SK-N-SH (cell line): ENCODE data around the gene SF3A2. TPM values are rescaled to one million over a fixed set of nuclear protein-coding genes. Genes with fewer than 3 reads are reported as not detected.

ENCODE experiments used
- CTCF ChIA-PET: fragments of 300-600, 350-600 bp; formaldehyde crosslinking; extraction: SDS; loops from one replicate; lab custom pipeline; 2021; lab: Yijun Ruan, JAX
- POLR2A ChIA-PET: fragments of 350-600 bp; sonication (Branson Sonifier 250); formaldehyde crosslinking; extraction: SDS; loops from one replicate; lab custom pipeline; 2020; ENCODE audit warnings: antibody characterized with exemption, inconsistent platforms; lab: Yijun Ruan, JAX
- DNase-seq: peaks from one replicate; pipeline ENCODE4 v3.0.0; 2012
- H2AFZ ChIP-seq: fragments of 200-600 bp; sonication (generic); 2 replicates; pipeline ENCODE4 v1.8.1; 2016; ENCODE audit warnings: antibody characterized with exemption, mild to moderate bottlenecking, low read depth
- H3F3A ChIP-seq: fragments of 200-600 bp; sonication (generic); replicated peaks from 2 replicates; pipeline ENCODE3; 2016; ENCODE audit warnings: antibody characterized with exemption, mild to moderate bottlenecking; ENCODE audit not compliant: insufficient read depth
- H3K27ac ChIP-seq, 2 experiments: fragments of 200-500 bp in 1 of 2; fragments of 200-600 bp in 1 of 2; sonication (Bioruptor generic) in 1 of 2; sonication (generic), shearing (Covaris generic) in 1 of 2; 2 replicates each; pipeline versions ENCODE4 v1.5.1 to v1.6.1; 2014 to 2016; ENCODE audit warnings: low read depth in 2 of 2, inconsistent platforms in 1 of 2, low read length in 1 of 2, mild to moderate bottlenecking in 1 of 2, mixed read lengths in 1 of 2
- H3K27me3 ChIP-seq: fragments of 200-600 bp; sonication (generic), shearing (Covaris generic); 2 replicates; pipeline ENCODE4 v1.6.1; 2016; ENCODE audit warnings: mixed run types; ENCODE audit not compliant: insufficient read depth
- H3K36me3 ChIP-seq, 2 experiments: fragments of 200-500 bp in 1 of 2; fragments of 200-600 bp in 1 of 2; sonication (Bioruptor generic) in 1 of 2; sonication (generic) in 1 of 2; replicated peaks in 1 of 2; 2 replicates each; pipeline versions ENCODE3 to v1.5.1; 2014 to 2016; ENCODE audit warnings: low read length in 1 of 2, mild to moderate bottlenecking in 1 of 2; ENCODE audit not compliant: insufficient read depth in 2 of 2, control insufficient read depth in 1 of 2
- H3K4me1 ChIP-seq, 2 experiments: fragments of 200-500 bp in 1 of 2; fragments of 200-600 bp in 1 of 2; sonication (Bioruptor generic) in 1 of 2; sonication (generic), shearing (Covaris generic) in 1 of 2; 2 replicates each; pipeline versions ENCODE4 v1.5.1 to v1.6.1; 2014 to 2016; ENCODE audit warnings: low read depth in 1 of 2, low read length in 1 of 2, mixed run types in 1 of 2; ENCODE audit not compliant: insufficient read depth in 2 of 2, control insufficient read depth in 1 of 2
- H3K4me2 ChIP-seq: fragments of 200-600 bp; sonication (generic), shearing (Covaris generic); 2 replicates; pipeline ENCODE4 v1.6.1; 2017; ENCODE audit warnings: mixed run types
- H3K4me3 ChIP-seq, 2 experiments: fragments of 200-500 bp in 1 of 2; fragments of 200-600 bp in 1 of 2; sonication (Bioruptor generic) in 1 of 2; sonication (generic), shearing (Covaris generic) in 1 of 2; 2 replicates each; pipeline versions ENCODE4 v1.5.1 to v1.8.1; 2014 to 2016; ENCODE audit warnings: low read depth in 2 of 2, inconsistent platforms in 1 of 2, low read length in 1 of 2, mild to moderate bottlenecking in 1 of 2, mixed read lengths in 1 of 2, moderate library complexity in 1 of 2
- H3K79me2 ChIP-seq: fragments of 200-600 bp; sonication (generic); 2 replicates; pipeline ENCODE4 v1.8.1; 2017; ENCODE audit warnings: mild to moderate bottlenecking; ENCODE audit not compliant: insufficient read depth
- H3K9ac ChIP-seq: fragments of 200-600 bp; sonication (generic); 2 replicates; pipeline ENCODE4 v1.6.1; 2017; ENCODE audit warnings: mixed run types
- H3K9me2 ChIP-seq: fragments of 200-600 bp; sonication (generic); 2 replicates; pipeline ENCODE4 v1.6.1; 2017; ENCODE audit warnings: mixed run types
- H3K9me3 ChIP-seq: fragments of 200-600 bp; sonication (generic); 2 replicates; pipeline ENCODE4 v1.6.1; 2017; ENCODE audit warnings: mixed run types, mild to moderate bottlenecking, moderate library complexity
- H4K20me1 ChIP-seq: fragments of 200-600 bp; sonication (generic); 2 replicates; pipeline ENCODE4 v1.6.1; 2017; ENCODE audit warnings: mild to moderate bottlenecking, mixed run types; ENCODE audit not compliant: insufficient read depth
- CHD2 ChIP-seq: fragments of 150-350 bp; IDR thresholded peaks from 2 replicates; pipeline ENCODE4 v1.6.1; 2018; ENCODE audit warnings: low read length; ENCODE audit not compliant: partially characterized antibody
- ELF1 ChIP-seq: IDR thresholded peaks from 2 replicates; pipeline ENCODE4 v1.4.0; 2012
- EZH2phosphoT487 ChIP-seq: fragments of 200-600 bp; sonication (generic); IDR thresholded peaks from 2 replicates; pipeline ENCODE4 v1.6.1; 2017; ENCODE audit warnings: low read depth, mixed run types, mild to moderate bottlenecking, antibody characterized with exemption, moderate library complexity, borderline replicate concordance
- FOXM1 ChIP-seq: IDR thresholded peaks from 2 replicates; pipeline ENCODE4 v1.4.0; 2012; ENCODE audit warnings: low read depth, mild to moderate bottlenecking
- JUND ChIP-seq: IDR thresholded peaks from 2 replicates; pipeline ENCODE4 v1.4.0; 2012
- MXI1 ChIP-seq: IDR thresholded peaks from 2 replicates; pipeline ENCODE4 v1.6.1; 2012; ENCODE audit warnings: mild to moderate bottlenecking, low read depth, low read length, improper control_type of control experiment
- NFIC ChIP-seq: IDR thresholded peaks from 2 replicates; pipeline ENCODE4 v1.4.0; 2012; ENCODE audit warnings: borderline replicate concordance
- NRF1 ChIP-seq: IDR thresholded peaks from 2 replicates; pipeline ENCODE4 v1.6.1; 2012; ENCODE audit warnings: low read depth, mild to moderate bottlenecking, low read length
- POLR2AphosphoS5 ChIP-seq: IDR thresholded peaks from 2 replicates; pipeline ENCODE4 v1.6.1; 2012; ENCODE audit warnings: low read depth, low read length
- RAD21 ChIP-seq: IDR thresholded peaks from 2 replicates; pipeline ENCODE4 v1.6.1; 2012; ENCODE audit warnings: mild to moderate bottlenecking, low read length
- RFX5 ChIP-seq: IDR thresholded peaks from 2 replicates; pipeline ENCODE4 v1.6.1; 2012; ENCODE audit warnings: mild to moderate bottlenecking, improper control_type of control experiment, low read length
- RXRA ChIP-seq: IDR thresholded peaks from 2 replicates; pipeline ENCODE4 v1.4.0; 2012; ENCODE audit warnings: low read depth, mild to moderate bottlenecking, borderline replicate concordance
- SIN3A ChIP-seq: IDR thresholded peaks from 2 replicates; pipeline ENCODE4 v1.6.1; 2012; ENCODE audit warnings: low read depth, mild to moderate bottlenecking, low read length, moderate library complexity, borderline replicate concordance
- SMC3 ChIP-seq: IDR thresholded peaks from 2 replicates; pipeline ENCODE4 v1.6.1; 2012; ENCODE audit warnings: low read depth, low read length, improper control_type of control experiment
- TAF1 ChIP-seq: IDR thresholded peaks from 2 replicates; pipeline ENCODE4 v1.6.1; 2012; ENCODE audit warnings: low read depth, mild to moderate bottlenecking, low read length, moderate library complexity, borderline replicate concordance
- TCF12 ChIP-seq: IDR thresholded peaks from 2 replicates; pipeline ENCODE4 v1.4.0; 2012
- WGBS: methylation state at CpG from one replicate; pipeline ENCODE4 v1.1.6; 2017; ENCODE audit warnings: low lambda C conversion rate; 5-methylcytosine and 5-hydroxymethylcytosine counted together
- polyA plus RNA-seq, 3 experiments: library from polyadenylated mRNA; depleted of rRNA; stranded (reverse); fragments of >200 nt; gene quantifications; 2 replicates each; pipeline ENCODE4 v1.2.3, GENCODE V29; 2012
- TF ChIP-seq, protein P1 (sequence below): fragments of 150-350 bp; IDR thresholded peaks from 2 replicates; pipeline ENCODE4 v1.6.1; 2017; ENCODE audit warnings: antibody characterized with exemption, low read length, low read depth, borderline replicate concordance
- TF ChIP-seq, protein P2 (sequence below): IDR thresholded peaks from 2 replicates; pipeline ENCODE4 v1.4.0; 2012; ENCODE audit warnings: low read depth, borderline replicate concordance
- TF ChIP-seq, protein P3 (sequence below): fragments of 150-350 bp; IDR thresholded peaks from 2 replicates; pipeline ENCODE4 v1.6.1; 2016; ENCODE audit warnings: mild to moderate bottlenecking, low read depth, low read length
- TF ChIP-seq, protein P4 (sequence below): IDR thresholded peaks from 2 replicates; pipeline ENCODE4 v1.4.0; 2012; ENCODE audit warnings: low read depth, borderline replicate concordance

Gene SF3A2
- polyA plus RNA-seq, 1 of the 3 experiments (the other 2 are of a cell fraction): 55.8 TPM

DNA sequence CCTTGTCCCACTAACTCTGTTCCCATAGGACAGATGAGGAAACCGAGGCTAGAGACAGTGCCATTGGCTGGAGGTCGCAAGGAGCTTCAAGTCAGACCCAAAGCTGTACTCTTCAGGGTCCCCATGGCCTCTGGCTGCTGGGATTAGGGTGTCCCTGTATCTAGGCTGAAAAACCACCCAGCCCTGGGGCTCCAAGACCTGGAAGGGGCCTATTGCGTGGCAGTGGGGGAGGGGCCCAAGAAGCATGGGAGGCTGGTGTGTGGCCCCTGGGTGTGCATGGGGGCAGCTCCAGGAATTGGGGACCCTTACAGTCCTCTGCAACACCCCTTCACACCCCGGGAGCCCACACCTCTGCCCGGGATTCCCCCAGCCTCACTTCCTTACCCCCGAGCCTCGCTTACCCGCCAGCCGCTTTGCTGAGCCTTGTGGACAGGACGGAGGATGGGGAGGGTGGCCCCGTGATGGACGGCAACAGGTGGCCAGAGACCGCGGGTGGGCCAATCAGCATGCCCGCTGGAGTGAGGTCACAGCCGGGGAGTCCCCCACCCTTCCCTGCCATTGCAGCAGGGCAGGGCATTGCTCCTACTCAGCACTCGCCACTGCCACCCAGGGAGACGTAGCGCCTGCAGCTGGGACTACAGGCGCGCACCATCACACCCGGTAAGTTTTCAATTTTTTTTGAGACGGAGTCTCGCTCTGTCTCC lies 19.5 kb downstream of the SF3A2 start, which contains the start of gene JSRP1:
JSRP1 (minus strand) TSS at position 436 of the 704 bp plus-strand sequence. CDS start 1,103 bp downstream, outside the sequence.
- TF ChIP-seq NRF1: no peak
- TF ChIP-seq NFIC: no peak
- peak; percentile 63 for TF ChIP-seq RFX5
- Histone ChIP-seq H3K9me3 (no peaks in the 10 kb centered on the region), H3K79me2 (no peaks in the 10 kb centered on the region), H3K4me3 (peak within 1 kb of the TSS in 1 of 2 experiments; percentile 25; a peak in 1 of 4 replicates), H3F3A (peaks cover 7% of the 10 kb centered on the region), H3K27ac (peak within 1 kb of the TSS in 1 of 2 experiments; percentile 70; a peak in 1 of 4 replicates), H3K9ac (no peak within 1 kb of the TSS), H3K9me2 (no peaks in the 10 kb centered on the region), H4K20me1 (no peaks in the 10 kb centered on the region), H3K4me1 (peaks cover 0 to 17% of the 10 kb centered on the region in 2 experiments; a peak in 1 of 4 replicates), H3K4me2 (no peak within 1 kb of the TSS), H3K36me3 (peaks cover 0 to 3% of the 10 kb centered on the region in 2 experiments), H2AFZ (no peak within 1 kb of the TSS), H3K27me3 (no peaks in the 10 kb centered on the region)
- WGBS: 46% methylated on average over 8 of the region's 24 CpGs
- CTCF ChIA-PET: interaction anchor here (1.3 to 4.0 kb wide), 6 partner anchors 10 to 60 kb away, joined by 5 to 16 read pairs (median 8); partner anchors contain the start of gene PLEKHJ1
- POLR2A ChIA-PET: interaction anchor here (1.2 to 4.2 kb wide), 3 partner anchors 12 to 19 kb away, joined by 3 to 33 read pairs (median 4); no protein-coding TSS in a partner anchor
- DNase-seq: peak; percentile 94

DNA sequence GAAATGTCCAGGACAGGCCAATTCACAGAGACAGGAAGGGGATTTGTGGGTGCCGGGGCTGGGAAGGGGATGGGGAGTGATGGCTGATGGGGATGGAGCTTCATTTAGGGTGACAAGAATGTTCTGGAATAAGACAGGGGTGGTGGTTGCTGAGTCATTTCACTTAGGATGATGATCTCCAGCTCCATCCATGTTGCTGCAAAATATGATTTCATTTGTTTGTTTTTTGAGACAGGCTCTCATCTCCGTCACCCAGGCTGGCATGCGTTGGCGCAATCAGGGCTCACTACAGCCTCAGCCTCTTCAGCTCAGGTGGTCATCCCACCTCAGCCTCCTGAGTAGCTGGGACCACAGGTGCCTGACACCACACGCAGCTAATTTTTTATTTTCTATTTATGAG lies 22.7 kb downstream of the SF3A2 start:
- no peak overlapping the region for H3K9ac ChIP-seq
- DNase-seq: no peak
- H3K79me2 ChIP-seq: no peaks in the 10 kb centered on the region
- H3K4me1 ChIP-seq: peaks cover 0 to 17% of the 10 kb centered on the region in 2 experiments; a peak in 1 of 4 replicates
- H3K9me3 ChIP-seq: no peaks in the 10 kb centered on the region
- CTCF ChIA-PET: interaction anchor here (1.1 to 9.8 kb wide), 4 partner anchors 13 to 57 kb away, joined by 3 to 121 read pairs (median 10); partner anchors contain the start of gene PLEKHJ1
- H3K4me2 ChIP-seq: no peak overlapping the region
- POLR2A ChIA-PET: interaction anchor here (0.6 to 1.5 kb wide), 4 partner anchors 11 to 116 kb away, joined by 3 to 6 read pairs (median 4); no protein-coding TSS in a partner anchor
- no peaks in the 10 kb centered on the region for H3K27me3 ChIP-seq
- H4K20me1 ChIP-seq: no peaks in the 10 kb centered on the region
- H3K36me3 ChIP-seq: no peaks in the 10 kb centered on the region
- peaks cover 7% of the 10 kb centered on the region for H3F3A ChIP-seq
- H3K27ac ChIP-seq: no peak overlapping the region
- 89% methylated on average over 5 of the region's 5 CpGs for WGBS
- no peak overlapping the region for H3K4me3 ChIP-seq
- no peaks in the 10 kb centered on the region for H3K9me2 ChIP-seq
- no peak overlapping the region for H2AFZ ChIP-seq
- TF ChIP-seq FOXM1: no peak
- TF ChIP-seq, protein P1, sequence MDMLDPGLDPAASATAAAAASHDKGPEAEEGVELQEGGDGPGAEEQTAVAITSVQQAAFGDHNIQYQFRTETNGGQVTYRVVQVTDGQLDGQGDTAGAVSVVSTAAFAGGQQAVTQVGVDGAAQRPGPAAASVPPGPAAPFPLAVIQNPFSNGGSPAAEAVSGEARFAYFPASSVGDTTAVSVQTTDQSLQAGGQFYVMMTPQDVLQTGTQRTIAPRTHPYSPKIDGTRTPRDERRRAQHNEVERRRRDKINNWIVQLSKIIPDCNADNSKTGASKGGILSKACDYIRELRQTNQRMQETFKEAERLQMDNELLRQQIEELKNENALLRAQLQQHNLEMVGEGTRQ: no peak
- TF ChIP-seq MXI1: no peak
- no peak for TF ChIP-seq RXRA
- no peak for TF ChIP-seq SIN3A
- no peak for TF ChIP-seq NRF1
- TF ChIP-seq NFIC: no peak
- TF ChIP-seq, protein P2, sequence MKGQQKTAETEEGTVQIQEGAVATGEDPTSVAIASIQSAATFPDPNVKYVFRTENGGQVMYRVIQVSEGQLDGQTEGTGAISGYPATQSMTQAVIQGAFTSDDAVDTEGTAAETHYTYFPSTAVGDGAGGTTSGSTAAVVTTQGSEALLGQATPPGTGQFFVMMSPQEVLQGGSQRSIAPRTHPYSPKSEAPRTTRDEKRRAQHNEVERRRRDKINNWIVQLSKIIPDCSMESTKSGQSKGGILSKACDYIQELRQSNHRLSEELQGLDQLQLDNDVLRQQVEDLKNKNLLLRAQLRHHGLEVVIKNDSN: no peak
- no peak for TF ChIP-seq SMC3
- TF ChIP-seq TCF12: no peak
- TF ChIP-seq, protein P3, sequence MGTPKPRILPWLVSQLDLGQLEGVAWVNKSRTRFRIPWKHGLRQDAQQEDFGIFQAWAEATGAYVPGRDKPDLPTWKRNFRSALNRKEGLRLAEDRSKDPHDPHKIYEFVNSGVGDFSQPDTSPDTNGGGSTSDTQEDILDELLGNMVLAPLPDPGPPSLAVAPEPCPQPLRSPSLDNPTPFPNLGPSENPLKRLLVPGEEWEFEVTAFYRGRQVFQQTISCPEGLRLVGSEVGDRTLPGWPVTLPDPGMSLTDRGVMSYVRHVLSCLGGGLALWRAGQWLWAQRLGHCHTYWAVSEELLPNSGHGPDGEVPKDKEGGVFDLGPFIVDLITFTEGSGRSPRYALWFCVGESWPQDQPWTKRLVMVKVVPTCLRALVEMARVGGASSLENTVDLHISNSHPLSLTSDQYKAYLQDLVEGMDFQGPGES: no peak
- TF ChIP-seq POLR2AphosphoS5: no peak
- TF ChIP-seq, protein P4, sequence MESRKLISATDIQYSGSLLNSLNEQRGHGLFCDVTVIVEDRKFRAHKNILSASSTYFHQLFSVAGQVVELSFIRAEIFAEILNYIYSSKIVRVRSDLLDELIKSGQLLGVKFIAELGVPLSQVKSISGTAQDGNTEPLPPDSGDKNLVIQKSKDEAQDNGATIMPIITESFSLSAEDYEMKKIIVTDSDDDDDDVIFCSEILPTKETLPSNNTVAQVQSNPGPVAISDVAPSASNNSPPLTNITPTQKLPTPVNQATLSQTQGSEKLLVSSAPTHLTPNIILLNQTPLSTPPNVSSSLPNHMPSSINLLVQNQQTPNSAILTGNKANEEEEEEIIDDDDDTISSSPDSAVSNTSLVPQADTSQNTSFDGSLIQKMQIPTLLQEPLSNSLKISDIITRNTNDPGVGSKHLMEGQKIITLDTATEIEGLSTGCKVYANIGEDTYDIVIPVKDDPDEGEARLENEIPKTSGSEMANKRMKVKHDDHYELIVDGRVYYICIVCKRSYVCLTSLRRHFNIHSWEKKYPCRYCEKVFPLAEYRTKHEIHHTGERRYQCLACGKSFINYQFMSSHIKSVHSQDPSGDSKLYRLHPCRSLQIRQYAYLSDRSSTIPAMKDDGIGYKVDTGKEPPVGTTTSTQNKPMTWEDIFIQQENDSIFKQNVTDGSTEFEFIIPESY: no peak
- no peak for TF ChIP-seq TAF1
- no peak for TF ChIP-seq EZH2phosphoT487
- no peak for TF ChIP-seq RAD21
- no peak for TF ChIP-seq JUND
- TF ChIP-seq ELF1: no peak
- no peak for TF ChIP-seq CHD2
